HG03565 (cell line): ENCODE measurements around the gene DYNC1I1.

Experiments
- ATAC-seq: cut with Tn5 transposase; IDR thresholded peaks from one replicate; pipeline ENCODE4 v1.9.1; 2021; ENCODE audit warnings: mild to moderate bottlenecking, moderate library complexity; ENCODE audit not compliant: unreplicated experiment

DYNC1I1 gene

GRCh38 chr7:95772298-95772770 lies at the start of gene DYNC1I1:
TSS of gene DYNC1I1 (plus strand) at chr7:95772554. CDS start at chr7:95804730, 32,176 bp downstream.
- peak; percentile 88 for ATAC-seq

GRCh38 chr7:95723583-95724180 lies 48.7 kb upstream of the DYNC1I1 start:
- ATAC-seq = peak; percentile 41

DNA sequence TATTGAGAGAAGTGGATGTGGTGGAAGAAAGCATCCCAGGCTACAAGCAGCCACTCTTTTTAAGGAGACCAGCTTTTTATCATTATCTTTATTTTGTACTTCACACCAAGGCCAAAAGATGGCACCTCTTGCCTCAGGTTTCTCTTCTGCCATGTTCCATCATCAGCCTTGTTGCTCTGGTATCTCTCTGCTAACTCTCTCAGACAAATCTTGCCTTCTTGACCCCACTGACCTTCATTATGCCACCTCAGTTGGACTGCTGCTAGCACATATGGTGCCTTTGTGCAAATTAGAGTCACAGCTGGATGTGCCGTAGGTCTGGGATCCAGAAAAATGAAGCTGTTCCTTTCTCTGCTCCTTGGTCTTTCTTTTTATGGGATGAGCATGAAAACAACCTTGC lies 47.1 kb upstream of the DYNC1I1 start:
- ATAC-seq = no peak

- ATAC-seq = no peak
Measured at GRCh38 chr7:95730493-95731280, 41.7 kb upstream of the DYNC1I1 start.

DNA sequence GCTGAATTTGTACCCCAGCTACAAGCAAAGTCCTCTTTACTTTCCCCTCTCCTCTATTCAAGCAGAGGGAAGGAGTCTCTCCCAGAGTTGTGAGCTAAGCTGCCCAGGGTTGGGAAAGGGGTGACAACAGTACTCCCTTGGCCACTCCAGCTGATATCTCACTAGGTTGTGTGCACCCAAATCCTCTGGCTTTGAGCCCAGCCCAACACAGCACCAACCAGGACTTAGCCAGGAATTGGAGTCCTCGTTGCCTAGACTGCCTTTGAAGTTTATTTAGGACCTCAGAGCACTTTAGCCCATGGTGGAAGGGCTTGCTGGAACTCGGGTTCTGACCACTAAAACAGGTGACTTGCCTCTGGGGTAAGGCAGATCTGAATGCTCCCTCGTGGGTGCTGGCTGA lies 35.7 kb upstream of the DYNC1I1 start:
- no peak for ATAC-seq

DNA sequence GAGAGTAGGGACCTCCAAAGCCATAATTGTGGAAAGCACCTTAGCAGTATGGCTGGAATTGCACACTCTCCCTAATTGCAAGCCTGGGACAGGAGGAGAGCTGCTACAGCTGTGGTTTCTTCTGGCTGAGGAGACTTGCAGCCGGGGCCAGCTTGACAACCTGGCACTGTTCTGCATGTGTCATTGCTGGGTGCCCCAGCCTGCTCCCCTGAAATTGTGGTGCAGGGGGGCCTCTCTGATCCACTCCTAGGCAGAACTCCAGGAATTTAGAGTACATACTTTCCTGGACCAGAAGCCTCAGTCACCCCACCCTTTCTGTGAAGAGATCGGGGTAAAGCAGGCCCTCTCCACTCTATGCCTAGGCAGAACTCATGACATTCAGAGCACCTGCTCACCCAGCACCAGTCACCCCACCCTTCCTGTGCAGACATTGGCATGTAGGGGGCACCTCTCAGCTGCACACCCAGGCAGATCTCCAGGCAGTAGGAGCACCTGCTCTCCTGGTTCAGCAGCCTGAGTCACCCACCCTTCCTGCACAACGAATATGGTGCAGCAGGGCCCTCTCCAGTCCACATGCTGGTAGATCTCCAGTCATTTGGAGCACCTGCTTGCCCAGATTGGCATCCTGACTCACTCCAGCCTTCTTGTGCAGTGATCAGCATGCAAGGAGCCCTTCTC lies 34.4 kb upstream of the DYNC1I1 start:
- ATAC-seq = no peak

DNA sequence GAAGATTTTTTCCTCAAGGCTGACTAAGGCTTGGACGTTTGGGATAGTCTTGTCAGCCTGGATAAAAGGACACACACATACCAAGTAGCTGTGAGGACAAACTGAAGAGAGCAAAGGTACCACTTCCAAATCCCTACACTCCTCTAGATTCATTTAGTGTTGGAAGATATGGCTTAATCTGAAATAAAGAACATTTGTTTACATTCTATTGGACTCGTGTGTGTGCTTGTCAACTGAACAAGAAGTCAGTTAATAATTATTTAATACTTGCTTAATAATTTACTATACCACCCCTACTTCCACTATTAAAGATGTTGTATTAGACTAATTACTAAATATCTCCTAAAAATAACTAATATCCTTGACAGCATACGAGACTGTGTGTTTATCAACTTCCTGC lies 23.3 kb upstream of the DYNC1I1 start:
- ATAC-seq = no peak

DNA sequence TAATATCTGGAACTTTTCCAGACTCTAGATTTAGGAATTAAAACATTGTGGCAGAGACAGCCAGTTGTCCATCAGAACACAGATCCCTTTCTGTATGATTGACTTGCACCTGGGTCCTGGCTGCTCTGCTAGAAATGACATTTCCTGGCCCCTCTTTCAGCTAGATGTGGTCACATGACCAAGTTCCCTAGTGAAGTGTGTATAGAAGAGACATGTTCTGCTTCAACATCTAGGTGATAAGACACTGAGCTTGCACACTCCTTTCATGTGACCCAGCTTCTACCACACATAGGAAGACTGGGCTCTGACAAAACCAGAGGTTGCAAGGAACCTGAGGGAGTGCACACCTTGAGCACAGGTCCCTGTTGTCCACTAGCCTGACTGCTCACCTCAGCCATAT lies 22.8 kb upstream of the DYNC1I1 start:
- no peak for ATAC-seq

- ATAC-seq = no peak
Measured at GRCh38 chr7:95753440-95753839, 18.9 kb upstream of the DYNC1I1 start.

GRCh38 chr7:95755277-95755934 lies 16.9 kb upstream of the DYNC1I1 start:
- no peak for ATAC-seq

DNA sequence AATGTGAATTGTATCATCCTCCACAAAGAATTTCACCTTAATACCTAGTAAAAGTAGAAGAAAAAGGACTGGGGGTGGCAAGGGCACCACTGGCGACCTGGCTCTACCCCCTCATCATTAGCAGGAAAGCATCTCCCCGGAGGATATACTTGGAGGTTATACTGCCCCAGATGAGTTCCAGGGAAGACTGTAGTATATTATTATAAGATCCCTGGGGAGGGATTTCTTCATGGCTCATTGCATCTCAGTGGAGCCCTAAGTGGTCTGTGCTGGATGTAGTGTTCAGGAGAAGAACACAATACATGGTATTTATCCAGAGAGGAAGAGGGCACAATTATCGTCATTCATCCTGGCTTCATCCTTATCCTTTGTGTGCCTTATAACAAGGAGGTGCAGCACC lies 14.2 kb upstream of the DYNC1I1 start:
- no peak for ATAC-seq

DNA sequence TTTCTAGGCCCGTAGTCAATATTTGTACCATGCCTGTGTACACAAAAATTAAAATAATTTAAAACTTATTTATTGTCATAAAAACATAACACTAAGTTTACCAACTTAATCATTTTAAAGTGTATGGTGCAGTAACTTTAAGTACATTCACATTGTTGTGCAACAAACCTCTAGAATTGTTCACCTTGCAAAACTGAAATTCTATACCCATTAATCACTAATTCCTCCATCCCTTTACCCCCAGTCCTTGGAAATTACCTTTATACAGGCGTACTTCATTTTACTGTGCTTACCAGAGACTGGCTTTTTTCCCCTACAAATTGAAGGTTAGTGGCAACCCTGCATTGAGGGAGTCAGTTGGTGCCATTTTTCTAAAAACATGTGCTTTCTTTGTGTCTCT lies 6.3 kb upstream of the DYNC1I1 start:
- no peak for ATAC-seq

DNA sequence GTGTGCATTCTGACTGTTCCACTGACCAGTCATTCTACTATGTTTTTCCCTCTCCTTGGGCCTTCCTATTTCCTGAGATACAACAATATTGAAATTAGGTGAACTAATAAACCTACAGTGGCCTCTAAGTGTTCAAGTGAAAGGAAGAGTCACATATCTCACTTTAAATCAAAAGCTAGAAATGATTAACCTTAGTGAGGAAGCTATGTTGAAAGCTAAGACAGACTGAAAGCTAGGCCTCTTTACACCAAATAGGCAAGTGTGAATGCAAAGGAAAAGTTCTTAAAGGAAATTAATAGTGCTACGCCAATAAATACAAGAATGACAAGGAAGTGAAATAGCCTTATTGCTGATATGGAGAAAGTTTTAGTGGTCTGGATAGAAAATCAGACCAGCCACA lies 5.7 kb upstream of the DYNC1I1 start:
- ATAC-seq = no peak

- ATAC-seq = no peak
Measured at GRCh38 chr7:95772771-95773581, 622 bp downstream of the DYNC1I1 start.

GRCh38 chr7:95776561-95777185 lies 4.3 kb downstream of the DYNC1I1 start:
- no peak for ATAC-seq

DNA sequence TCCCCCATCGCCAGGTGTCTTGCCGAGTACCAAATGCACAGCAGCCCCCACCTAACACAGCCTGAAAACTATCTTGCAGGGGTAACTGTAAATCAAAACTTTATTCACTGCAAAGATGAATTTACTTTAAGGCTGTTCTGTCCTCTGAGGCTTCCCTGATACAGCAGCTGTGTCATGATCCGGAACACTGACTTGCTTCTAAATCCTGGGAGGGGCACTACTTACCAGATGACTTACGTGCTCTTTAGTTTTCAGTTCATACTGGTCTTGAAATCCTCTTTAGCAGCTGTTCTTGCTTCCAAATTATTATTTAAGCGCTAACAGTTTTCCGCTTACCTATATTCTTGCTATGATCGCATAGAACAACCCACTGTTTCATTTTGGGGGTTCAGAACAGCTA lies 4.9 kb downstream of the DYNC1I1 start:
- ATAC-seq = no peak

DNA sequence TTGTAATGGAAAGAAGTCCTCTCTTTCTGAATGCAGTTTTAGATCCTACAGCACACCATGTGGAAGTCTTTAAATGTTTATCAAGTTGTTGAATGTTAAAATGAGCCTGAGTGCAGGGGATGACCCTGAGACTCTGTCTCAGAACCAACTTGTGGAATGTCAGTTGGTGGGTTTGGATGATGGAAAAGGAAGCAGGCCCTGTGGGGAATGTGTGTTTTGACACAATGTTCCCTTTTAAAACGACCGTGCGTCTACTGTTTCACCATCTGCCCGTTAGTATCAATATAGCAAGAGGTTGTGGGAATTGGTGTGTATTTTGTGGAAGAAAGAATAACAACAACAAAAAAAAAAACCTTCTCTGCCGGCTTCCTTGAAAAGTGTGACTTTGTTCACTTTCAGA lies 8.3 kb downstream of the DYNC1I1 start:
- ATAC-seq = no peak

GRCh38 chr7:95781961-95782586 lies 9.7 kb downstream of the DYNC1I1 start:
- no peak for ATAC-seq

DNA sequence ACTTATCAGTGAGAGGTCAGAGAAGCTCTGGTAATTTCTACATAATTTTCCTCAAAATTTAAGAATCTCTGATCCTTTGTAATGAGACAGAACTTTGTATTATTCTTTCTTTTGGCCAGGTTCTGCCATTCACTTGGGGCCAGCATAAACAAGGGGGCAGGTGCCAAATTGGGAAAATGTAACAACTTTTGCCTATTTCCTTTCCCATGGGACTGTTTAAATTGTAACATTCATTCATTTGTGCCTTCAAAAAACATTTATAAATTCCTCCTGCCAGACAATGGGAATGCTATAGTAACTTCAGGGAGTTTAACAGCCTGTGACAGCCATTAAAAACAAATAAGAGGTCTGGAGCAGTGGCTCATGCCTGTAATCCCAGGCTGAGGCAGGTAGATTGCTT lies 12.4 kb downstream of the DYNC1I1 start:
- ATAC-seq = no peak

- no peak for ATAC-seq
Measured at GRCh38 chr7:95788258-95788657, 15.9 kb downstream of the DYNC1I1 start.
